WTC11 (cell line): Measurements from ENCODE around the gene ZXDC. TPM values are rescaled to one million over a fixed set of nuclear protein-coding genes. Genes with fewer than 3 reads are reported as not detected.

Source experiments
- ATAC-seq: fragments of 200-7000 bp; cut with Tn5 transposase; 2 replicates; pipeline ENCODE4 v1.10.0; 2021; ENCODE audit warnings: mild to moderate bottlenecking, moderate library complexity
- CTCF ChIA-PET: fragments of 300-600 bp; sonication (Branson Sonifier 250); formaldehyde crosslinking; loops from one replicate; lab custom pipeline; 2021; ENCODE audit warnings: antibody characterized with exemption; lab: Charles Lee
- POLR2A ChIA-PET: fragments of 350-600 bp; sonication (Branson Sonifier 250); formaldehyde crosslinking; loops from one replicate; lab custom pipeline; 2021; ENCODE audit warnings: antibody characterized with exemption; lab: Charles Lee
- DNase-seq: peaks from one replicate; pipeline ENCODE4 v3.0.0; 2021; ENCODE audit warnings: low spot score
- H3K27ac Mint-ChIP-seq: 2 replicates; pipeline ENCODE4 v1.8.0; 2021; ENCODE audit warnings: mixed read lengths
- H3K27me3 Mint-ChIP-seq: 2 replicates; pipeline ENCODE4 v1.8.0; 2021; ENCODE audit warnings: low read depth, mild to moderate bottlenecking, moderate library complexity, mixed read lengths
- H3K36me3 Mint-ChIP-seq: 2 replicates; pipeline ENCODE4 v1.8.0; 2021; ENCODE audit warnings: mixed read lengths
- H3K4me1 Mint-ChIP-seq: 2 replicates; pipeline ENCODE4 v1.8.0; 2022; ENCODE audit warnings: mixed read lengths
- H3K4me3 Mint-ChIP-seq: 2 replicates; pipeline ENCODE4 v1.8.0; 2021; ENCODE audit warnings: mild to moderate bottlenecking, moderate library complexity, mixed read lengths
- H3K9me3 Mint-ChIP-seq: 2 replicates; pipeline ENCODE4 v1.8.0; 2021; ENCODE audit warnings: mixed read lengths
- ATF1 ChIP-seq: sonication (generic); formaldehyde crosslinking; IDR thresholded peaks from 2 replicates; pipeline ENCODE4 v1.8.1; 2023; ENCODE audit warnings: mild to moderate bottlenecking, moderate library complexity, missing genetic modification reagents
- CDX4 ChIP-seq: fragments of 250-450 bp; sonication (Bioruptor Pico); IDR thresholded peaks from 2 replicates; pipeline ENCODE4 v1.9.0; 2021; ENCODE audit warnings: moderate library complexity, mild to moderate bottlenecking, inconsistent platforms, borderline replicate concordance
- ELF4 ChIP-seq: sonication (generic); formaldehyde crosslinking; IDR thresholded peaks from 2 replicates; pipeline ENCODE4 v1.8.1; 2022; ENCODE audit warnings: low read depth, mild to moderate bottlenecking, moderate library complexity, missing genetic modification reagents
- ETV6 ChIP-seq: sonication (generic); formaldehyde crosslinking; IDR thresholded peaks from 2 replicates; pipeline ENCODE4 v1.8.1; 2022; ENCODE audit warnings: mild to moderate bottlenecking, missing genetic modification reagents
- FOXK1 ChIP-seq: sonication (generic); formaldehyde crosslinking; IDR thresholded peaks from 2 replicates; pipeline ENCODE4 v1.8.0; 2022; ENCODE audit warnings: mild to moderate bottlenecking, moderate library complexity, missing genetic modification reagents
- GABPB1 ChIP-seq: sonication (generic); formaldehyde crosslinking; IDR thresholded peaks from 2 replicates; pipeline ENCODE4 v1.8.1; 2023; ENCODE audit warnings: mild to moderate bottlenecking, missing genetic modification reagents
- GRHL2 ChIP-seq: fragments of 250-450 bp; sonication (Bioruptor Pico); IDR thresholded peaks from 2 replicates; pipeline ENCODE4 v1.8.0; 2022; ENCODE audit warnings: mild to moderate bottlenecking, moderate library complexity; ENCODE audit not compliant: insufficient replicate concordance, severe bottlenecking
- GTF2I ChIP-seq: fragments of 250-450 bp; sonication (Bioruptor Pico); conservative IDR thresholded peaks from 2 replicates; pipeline ENCODE4 v1.4.0; 2021; ENCODE audit warnings: mild to moderate bottlenecking
- HMGA2 ChIP-seq: fragments of 250-450 bp; sonication (Bioruptor Pico); IDR thresholded peaks from 2 replicates; pipeline ENCODE4 v1.4.0; 2021; ENCODE audit warnings: mild to moderate bottlenecking, moderate library complexity
- IRF1 ChIP-seq: sonication (generic); formaldehyde crosslinking; IDR thresholded peaks from 2 replicates; pipeline ENCODE4 v1.8.0; 2023; ENCODE audit warnings: missing genetic modification reagents
- JUN ChIP-seq: sonication (generic); formaldehyde crosslinking; IDR thresholded peaks from 2 replicates; pipeline ENCODE4 v1.8.0; 2023; ENCODE audit warnings: mild to moderate bottlenecking, missing genetic modification reagents
- NFATC4 ChIP-seq: fragments of 250-450 bp; sonication (Bioruptor Pico); IDR thresholded peaks from 2 replicates; pipeline ENCODE4 v1.9.0; 2021; ENCODE audit warnings: mild to moderate bottlenecking
- OVOL2 ChIP-seq: fragments of 250-450 bp; sonication (Bioruptor Pico); IDR thresholded peaks from 2 replicates; pipeline ENCODE4 v1.9.0; 2021; ENCODE audit warnings: mild to moderate bottlenecking, borderline replicate concordance
- PREB ChIP-seq: sonication (generic); formaldehyde crosslinking; IDR thresholded peaks from 2 replicates; pipeline ENCODE4 v1.8.1; 2022; ENCODE audit warnings: mild to moderate bottlenecking, missing genetic modification reagents, moderate library complexity, borderline replicate concordance
- SMAD4 ChIP-seq: sonication (generic); formaldehyde crosslinking; IDR thresholded peaks from 2 replicates; pipeline ENCODE4 v1.8.0; 2022; ENCODE audit warnings: mild to moderate bottlenecking, missing genetic modification reagents
- TEAD1 ChIP-seq: sonication (generic); formaldehyde crosslinking; IDR thresholded peaks from 2 replicates; pipeline ENCODE4 v1.8.0; 2022; ENCODE audit warnings: mild to moderate bottlenecking, missing genetic modification reagents
- TEAD4 ChIP-seq: sonication (generic); formaldehyde crosslinking; IDR thresholded peaks from 2 replicates; pipeline ENCODE4 v1.8.0; 2022; ENCODE audit warnings: mild to moderate bottlenecking, missing genetic modification reagents
- ZNF317 ChIP-seq: sonication (generic); formaldehyde crosslinking; IDR thresholded peaks from 2 replicates; pipeline ENCODE4 v1.8.1; 2023; ENCODE audit warnings: low read depth, mild to moderate bottlenecking, moderate library complexity, missing genetic modification reagents, borderline replicate concordance
- total RNA-seq: library from RNA; stranded (reverse); gene quantifications from 3 replicates; pipeline ENCODE4 v1.2.3, GENCODE V29; 2021
- TF ChIP-seq, protein P1 (sequence below): sonication (generic); formaldehyde crosslinking; IDR thresholded peaks from 2 replicates; pipeline ENCODE4 v1.8.0; 2022; ENCODE audit warnings: mild to moderate bottlenecking, missing genetic modification reagents
- TF ChIP-seq, protein P2 (sequence below): sonication (generic); formaldehyde crosslinking; IDR thresholded peaks from 2 replicates; pipeline ENCODE4 v1.8.0; 2022; ENCODE audit warnings: mild to moderate bottlenecking, missing genetic modification reagents
- TF ChIP-seq, protein P3 (sequence below): fragments of 250-450 bp; sonication (Bioruptor Pico); IDR thresholded peaks from 2 replicates; pipeline ENCODE4 v1.8.0; 2021; ENCODE audit warnings: mild to moderate bottlenecking
- TF ChIP-seq, protein P4 (sequence below): sonication (generic); formaldehyde crosslinking; conservative IDR thresholded peaks from 2 replicates; pipeline ENCODE4 v1.8.1; 2023; ENCODE audit warnings: mild to moderate bottlenecking, low read depth, missing genetic modification reagents, moderate library complexity

The ZXDC gene
- total RNA-seq, 1 experiment from 2014 or later = 34.7 TPM

DNA sequence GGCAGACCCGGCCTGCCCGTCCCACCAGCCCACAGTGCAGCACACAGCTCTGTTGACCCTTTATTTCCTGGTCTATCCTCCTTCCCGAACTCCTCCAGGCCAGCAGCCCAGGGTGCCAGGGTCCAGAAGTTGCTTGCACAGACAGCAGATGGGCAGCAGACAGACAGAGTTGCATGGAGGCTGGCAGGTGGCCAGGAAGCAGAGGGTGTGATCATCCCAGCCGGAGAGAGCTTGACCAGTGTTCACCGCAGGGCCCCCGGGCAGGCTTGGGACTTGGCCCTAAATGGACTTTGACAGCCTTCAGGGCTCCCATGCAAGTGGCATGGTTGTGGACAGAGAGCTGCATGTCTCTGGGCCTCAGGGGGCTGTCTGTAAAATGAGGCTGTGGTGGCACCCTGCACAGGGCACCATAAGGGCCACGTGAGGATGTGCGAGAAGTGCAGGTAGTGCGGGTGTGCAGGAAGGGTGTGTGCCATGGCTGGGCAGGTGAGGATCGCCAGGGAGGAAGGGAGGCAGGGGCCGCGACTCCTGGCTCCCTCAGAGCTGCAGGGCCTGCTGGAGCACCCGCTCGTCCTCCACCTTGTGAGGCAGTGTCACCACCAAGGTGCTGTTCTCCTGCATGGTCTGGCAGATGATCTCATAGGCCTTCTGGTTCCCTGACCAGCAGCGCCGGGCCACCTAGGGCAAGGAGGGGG, 6.3 kb upstream of the ZXDC start:
- Mint-ChIP-seq H3K27me3 (no peaks in the 10 kb centered on the region; the same call in 1 of the 2 replicates), H3K27ac (no peak overlapping the region), H3K4me1 (peaks cover 38% of the 10 kb centered on the region), H3K9me3 (no peaks in the 10 kb centered on the region), H3K4me3 (no peak overlapping the region), H3K36me3 (no peaks in the 10 kb centered on the region)
- ATAC-seq (no peak), DNase-seq (no peak)
- POLR2A ChIA-PET = no interaction called here
- no peak for TF ChIP-seq GRHL2 (CRISPR knock-in tag)
- TF ChIP-seq IRF1 (CRISPR knock-in tag) = no peak
- TF ChIP-seq ATF1 (CRISPR knock-in tag) = no peak
- TF ChIP-seq SMAD4 = no peak
- peak; percentile 49; the same call in 1 of the 2 replicates for TF ChIP-seq GABPB1 (CRISPR knock-in tag)
- CTCF ChIA-PET = no interaction called here

DNA sequence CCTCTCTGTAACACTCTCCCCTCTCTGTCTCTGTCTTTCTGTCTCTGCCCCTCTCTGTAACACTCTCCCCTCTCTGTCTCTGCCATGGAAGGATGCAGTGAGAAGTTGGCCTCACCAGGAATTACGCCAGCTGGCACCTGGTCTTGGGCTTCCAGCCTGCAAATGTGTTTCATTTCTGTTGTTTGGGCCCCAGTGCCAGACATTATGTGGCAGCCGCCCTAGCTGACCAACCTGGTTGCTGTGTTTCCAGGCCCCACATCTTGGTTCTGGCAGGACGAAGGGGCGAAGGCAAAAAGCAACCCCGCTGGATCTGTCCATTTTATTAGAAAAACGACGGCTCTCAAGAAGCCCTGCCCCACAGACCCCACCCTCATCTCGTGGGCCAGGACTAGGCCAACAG, 5.2 kb upstream of the ZXDC start:
- no peak for DNase-seq
- CTCF ChIA-PET = no interaction called here
- Mint-ChIP-seq H3K4me3 (no peak overlapping the region), H3K36me3 (no peaks in the 10 kb centered on the region), H3K27ac (no peak overlapping the region), H3K4me1 (peaks cover 34% of the 10 kb centered on the region), H3K27me3 (no peaks in the 10 kb centered on the region; the same call in 1 of the 2 replicates), H3K9me3 (no peaks in the 10 kb centered on the region)
- POLR2A ChIA-PET = interaction anchor here (0.5 kb wide), 1 partner anchor 182 kb away, joined by 3 read pairs; no protein-coding TSS in a partner anchor
- ATAC-seq = no peak
- TF ChIP-seq NFATC4 (CRISPR knock-in tag) = no peak
- TF ChIP-seq GTF2I (CRISPR knock-in tag) = no peak
- TF ChIP-seq ETV6 (CRISPR knock-in tag) = no peak
- TF ChIP-seq PREB (CRISPR knock-in tag) = no peak
- TF ChIP-seq, protein P1, sequence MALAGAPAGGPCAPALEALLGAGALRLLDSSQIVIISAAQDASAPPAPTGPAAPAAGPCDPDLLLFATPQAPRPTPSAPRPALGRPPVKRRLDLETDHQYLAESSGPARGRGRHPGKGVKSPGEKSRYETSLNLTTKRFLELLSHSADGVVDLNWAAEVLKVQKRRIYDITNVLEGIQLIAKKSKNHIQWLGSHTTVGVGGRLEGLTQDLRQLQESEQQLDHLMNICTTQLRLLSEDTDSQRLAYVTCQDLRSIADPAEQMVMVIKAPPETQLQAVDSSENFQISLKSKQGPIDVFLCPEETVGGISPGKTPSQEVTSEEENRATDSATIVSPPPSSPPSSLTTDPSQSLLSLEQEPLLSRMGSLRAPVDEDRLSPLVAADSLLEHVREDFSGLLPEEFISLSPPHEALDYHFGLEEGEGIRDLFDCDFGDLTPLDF = no peak
- no peak for TF ChIP-seq ZNF317 (CRISPR knock-in tag)
- no peak for TF ChIP-seq GRHL2 (CRISPR knock-in tag)
- TF ChIP-seq, protein P2, sequence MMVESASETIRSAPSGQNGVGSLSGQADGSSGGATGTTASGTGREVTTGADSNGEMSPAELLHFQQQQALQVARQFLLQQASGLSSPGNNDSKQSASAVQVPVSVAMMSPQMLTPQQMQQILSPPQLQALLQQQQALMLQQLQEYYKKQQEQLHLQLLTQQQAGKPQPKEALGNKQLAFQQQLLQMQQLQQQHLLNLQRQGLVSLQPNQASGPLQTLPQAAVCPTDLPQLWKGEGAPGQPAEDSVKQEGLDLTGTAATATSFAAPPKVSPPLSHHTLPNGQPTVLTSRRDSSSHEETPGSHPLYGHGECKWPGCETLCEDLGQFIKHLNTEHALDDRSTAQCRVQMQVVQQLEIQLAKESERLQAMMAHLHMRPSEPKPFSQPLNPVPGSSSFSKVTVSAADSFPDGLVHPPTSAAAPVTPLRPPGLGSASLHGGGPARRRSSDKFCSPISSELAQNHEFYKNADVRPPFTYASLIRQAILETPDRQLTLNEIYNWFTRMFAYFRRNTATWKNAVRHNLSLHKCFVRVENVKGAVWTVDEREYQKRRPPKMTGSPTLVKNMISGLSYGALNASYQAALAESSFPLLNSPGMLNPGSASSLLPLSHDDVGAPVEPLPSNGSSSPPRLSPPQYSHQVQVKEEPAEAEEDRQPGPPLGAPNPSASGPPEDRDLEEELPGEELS (CRISPR knock-in tag) = no peak
- TF ChIP-seq ELF4 (CRISPR knock-in tag) = no peak
- TF ChIP-seq, protein P3, sequence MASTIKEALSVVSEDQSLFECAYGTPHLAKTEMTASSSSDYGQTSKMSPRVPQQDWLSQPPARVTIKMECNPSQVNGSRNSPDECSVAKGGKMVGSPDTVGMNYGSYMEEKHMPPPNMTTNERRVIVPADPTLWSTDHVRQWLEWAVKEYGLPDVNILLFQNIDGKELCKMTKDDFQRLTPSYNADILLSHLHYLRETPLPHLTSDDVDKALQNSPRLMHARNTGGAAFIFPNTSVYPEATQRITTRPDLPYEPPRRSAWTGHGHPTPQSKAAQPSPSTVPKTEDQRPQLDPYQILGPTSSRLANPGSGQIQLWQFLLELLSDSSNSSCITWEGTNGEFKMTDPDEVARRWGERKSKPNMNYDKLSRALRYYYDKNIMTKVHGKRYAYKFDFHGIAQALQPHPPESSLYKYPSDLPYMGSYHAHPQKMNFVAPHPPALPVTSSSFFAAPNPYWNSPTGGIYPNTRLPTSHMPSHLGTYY = no peak
- TF ChIP-seq TEAD1 (CRISPR knock-in tag) = no peak

DNA sequence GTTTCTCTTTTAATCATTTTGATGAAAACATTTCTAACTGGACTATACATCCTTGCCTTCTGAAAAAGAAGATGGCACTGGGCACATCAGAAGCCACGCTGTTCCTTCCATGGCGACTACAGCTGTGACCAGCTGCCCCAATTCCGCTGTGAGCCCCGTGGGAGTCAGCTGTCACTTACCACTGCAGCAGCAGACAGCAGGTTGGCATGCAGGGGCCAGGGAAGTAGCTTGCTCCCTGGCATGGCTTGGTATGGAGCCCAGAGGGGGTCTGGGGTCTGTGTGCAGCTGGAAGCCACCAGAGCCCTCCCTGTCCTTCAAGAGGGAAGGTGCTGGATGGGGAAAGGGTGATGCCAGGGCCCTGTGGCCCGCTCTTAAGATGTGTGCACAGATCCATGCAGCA, 4.5 kb upstream of the ZXDC start:
- H3K4me3 Mint-ChIP-seq = no peak overlapping the region
- ChIA-PET POLR2A (interaction anchor here (0.5 kb wide), 1 partner anchor 181 kb away, joined by 3 read pairs; no protein-coding TSS in a partner anchor), CTCF (no interaction called here)
- H3K36me3 Mint-ChIP-seq = no peaks in the 10 kb centered on the region
- peaks cover 27% of the 10 kb centered on the region for H3K4me1 Mint-ChIP-seq
- H3K27me3 Mint-ChIP-seq = no peaks in the 10 kb centered on the region; the same call in 1 of the 2 replicates
- H3K27ac Mint-ChIP-seq = no peak overlapping the region
- H3K9me3 Mint-ChIP-seq = no peaks in the 10 kb centered on the region
- DNase-seq (no peak), ATAC-seq (no peak)
- no peak for TF ChIP-seq HMGA2
- TF ChIP-seq OVOL2 (CRISPR knock-in tag) = no peak
- no peak for TF ChIP-seq JUN (CRISPR knock-in tag)
- TF ChIP-seq, protein P4, sequence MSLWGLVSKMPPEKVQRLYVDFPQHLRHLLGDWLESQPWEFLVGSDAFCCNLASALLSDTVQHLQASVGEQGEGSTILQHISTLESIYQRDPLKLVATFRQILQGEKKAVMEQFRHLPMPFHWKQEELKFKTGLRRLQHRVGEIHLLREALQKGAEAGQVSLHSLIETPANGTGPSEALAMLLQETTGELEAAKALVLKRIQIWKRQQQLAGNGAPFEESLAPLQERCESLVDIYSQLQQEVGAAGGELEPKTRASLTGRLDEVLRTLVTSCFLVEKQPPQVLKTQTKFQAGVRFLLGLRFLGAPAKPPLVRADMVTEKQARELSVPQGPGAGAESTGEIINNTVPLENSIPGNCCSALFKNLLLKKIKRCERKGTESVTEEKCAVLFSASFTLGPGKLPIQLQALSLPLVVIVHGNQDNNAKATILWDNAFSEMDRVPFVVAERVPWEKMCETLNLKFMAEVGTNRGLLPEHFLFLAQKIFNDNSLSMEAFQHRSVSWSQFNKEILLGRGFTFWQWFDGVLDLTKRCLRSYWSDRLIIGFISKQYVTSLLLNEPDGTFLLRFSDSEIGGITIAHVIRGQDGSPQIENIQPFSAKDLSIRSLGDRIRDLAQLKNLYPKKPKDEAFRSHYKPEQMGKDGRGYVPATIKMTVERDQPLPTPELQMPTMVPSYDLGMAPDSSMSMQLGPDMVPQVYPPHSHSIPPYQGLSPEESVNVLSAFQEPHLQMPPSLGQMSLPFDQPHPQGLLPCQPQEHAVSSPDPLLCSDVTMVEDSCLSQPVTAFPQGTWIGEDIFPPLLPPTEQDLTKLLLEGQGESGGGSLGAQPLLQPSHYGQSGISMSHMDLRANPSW (CRISPR knock-in tag) = no peak
- no peak for TF ChIP-seq CDX4
- no peak for TF ChIP-seq TEAD4 (CRISPR knock-in tag)
- TF ChIP-seq FOXK1 = no peak
- TF ChIP-seq, all 79 proteins: peak for 0
